Subcutaneous adipose tissue (tissue), 4 donors: ENCODE measurements around the gene ZNF532. TPM values are rescaled to one million over a fixed set of nuclear protein-coding genes. Genes with fewer than 3 reads are reported as not detected.

Source experiments
- CTCF ChIP-seq: fragments of 450-650 bp; IDR thresholded peaks from one replicate; pipeline ENCODE4 v1.5.1; 2016; ENCODE audit warnings: low read depth, mild to moderate bottlenecking, control low read depth, antibody characterized with exemption, moderate library complexity
- total RNA-seq, 4 donors: library from RNA; depleted of rRNA; stranded (reverse); fragments of >200 nt; gene quantifications; one replicate each; pipeline ENCODE4 v1.1.0, GENCODE V29; 2016

The ZNF532 gene
- total RNA-seq, 4 donors from 2014 or later, result 37.2 to 66.1 (median 47.6) TPM

- no peak for TF ChIP-seq CTCF
These were observed 21.0 kb upstream of the ZNF532 start for GRCh38 chr18:58843688-58844035.

DNA sequence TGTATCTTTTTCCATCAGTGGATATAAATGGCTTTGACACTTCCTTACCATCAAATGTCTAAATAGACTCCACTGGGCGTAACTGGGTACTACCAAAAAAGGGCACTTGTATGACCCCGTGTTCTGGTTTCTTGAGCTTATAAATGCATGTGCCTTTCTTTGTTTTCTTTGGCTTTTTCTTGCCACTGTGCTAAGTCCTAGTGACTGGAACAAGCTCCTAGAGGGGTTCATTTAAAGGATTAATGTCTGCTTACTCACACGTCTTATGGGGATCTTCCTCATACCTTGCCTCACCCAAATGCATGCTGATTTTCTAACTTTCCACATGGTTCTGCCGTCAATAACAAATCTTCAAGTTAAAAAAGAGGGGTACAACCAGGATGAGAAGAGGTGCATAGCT is 19.8 kb upstream of the ZNF532 start:
- TF ChIP-seq CTCF, result no peak

- no peak for TF ChIP-seq CTCF
These were observed 18.6 kb upstream of the ZNF532 start for GRCh38 chr18:58845928-58846724.

- no peak for TF ChIP-seq CTCF
These were observed 17.1 kb upstream of the ZNF532 start for GRCh38 chr18:58847383-58848071.

GRCh38 chr18:58848685-58849084 is 16.0 kb upstream of the ZNF532 start:
- no peak for TF ChIP-seq CTCF

- no peak for TF ChIP-seq CTCF
These were observed 13.7 kb upstream of the ZNF532 start for GRCh38 chr18:58850786-58851469.

DNA sequence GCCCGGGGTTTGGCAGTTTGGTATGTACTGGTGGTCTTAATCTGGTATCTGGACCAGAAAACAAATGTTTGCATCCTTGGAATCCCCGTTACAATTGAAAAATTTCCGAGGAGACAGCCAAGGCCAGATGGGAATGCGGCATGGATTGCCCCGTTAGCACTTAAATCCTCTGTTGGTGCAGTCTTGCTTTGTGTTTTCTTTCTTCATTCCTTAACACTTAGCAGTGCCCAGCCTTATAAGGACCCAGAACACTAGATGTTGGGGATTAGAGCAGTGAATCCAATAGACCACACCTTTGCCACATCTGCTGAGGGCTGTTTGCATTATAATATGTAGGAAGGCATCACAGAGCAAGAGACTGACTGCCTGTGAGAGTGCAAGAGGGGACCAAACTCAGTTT is 12.8 kb upstream of the ZNF532 start:
- TF ChIP-seq CTCF, result no peak
